ENCODE data around the gene ZFP64.
"Not testable (repeated sequence)": the region's sequence is repeated elsewhere in the genome, so short reads cannot be mapped to it uniquely, and the experiment has no call there.

Gene ZFP64

GRCh38 chr20:52231230-52231746 is 39.7 kb upstream of the ZFP64 start:
- TF ChIP-seq CTCF (IDR thresholded peaks at IDR 0.05; ENCODE audit: insufficient read depth, missing control alignments) = no peak

GRCh38 chr20:52230409-52230808 is 38.8 kb upstream of the ZFP64 start:
- no peak for TF ChIP-seq CTCF (IDR thresholded peaks at IDR 0.05; ENCODE audit: insufficient read depth, missing control alignments)
- FAIRE-seq (no peak), DNase-seq (ENCODE audit: insufficient read length, low spot score) (no peak)

More at GRCh38 chr20:52231230-52231746, 39.7 kb upstream of the ZFP64 start:
- DNase-seq (ENCODE audit: insufficient read length, low spot score) (no peak), FAIRE-seq (no peak)

- DNase-seq (ENCODE audit: insufficient read length, low spot score); FAIRE-seq: not testable (repeated sequence)
These were observed 37.8 kb upstream of the ZFP64 start for GRCh38 chr20:52229346-52229745.

- TF ChIP-seq CTCF (IDR thresholded peaks at IDR 0.05; ENCODE audit: insufficient read depth, missing control alignments) = no peak
- FAIRE-seq (no peak), DNase-seq (ENCODE audit: insufficient read length, low spot score) (no peak)
These were observed 34.8 kb upstream of the ZFP64 start for GRCh38 chr20:52226370-52226769.

GRCh38 chr20:52224920-52225319 is 33.3 kb upstream of the ZFP64 start:
- FAIRE-seq (no peak), DNase-seq (ENCODE audit: insufficient read length, low spot score) (no peak)
- no peak for TF ChIP-seq CTCF (IDR thresholded peaks at IDR 0.05; ENCODE audit: insufficient read depth, missing control alignments)

- FAIRE-seq = not testable (repeated sequence)
These were observed 29.8 kb upstream of the ZFP64 start for GRCh38 chr20:52221362-52221761.

GRCh38 chr20:52220891-52221290 is 29.3 kb upstream of the ZFP64 start:
- not testable (repeated sequence) for FAIRE-seq

More at GRCh38 chr20:52221362-52221761, 29.8 kb upstream of the ZFP64 start:
- DNase-seq (ENCODE audit: insufficient read length, low spot score) = not testable (repeated sequence)

GRCh38 chr20:52219441-52219840 is 27.9 kb upstream of the ZFP64 start:
- TF ChIP-seq CTCF (IDR thresholded peaks at IDR 0.05; ENCODE audit: insufficient read depth, missing control alignments) = no peak
- DNase-seq (ENCODE audit: insufficient read length, low spot score) = no peak
- FAIRE-seq = no peak

More at GRCh38 chr20:52220891-52221290, 29.3 kb upstream of the ZFP64 start:
- not testable (repeated sequence) for DNase-seq (ENCODE audit: insufficient read length, low spot score)

GRCh38 chr20:52217689-52218395 is 26.3 kb upstream of the ZFP64 start:
- TF ChIP-seq CTCF (IDR thresholded peaks at IDR 0.05; ENCODE audit: insufficient read depth, missing control alignments) = no peak
- FAIRE-seq = no peak
- no peak for DNase-seq (ENCODE audit: insufficient read length, low spot score)
